ENCODE data around the gene PNKP. TPM values are rescaled to one million over a fixed set of nuclear protein-coding genes. Genes with fewer than 3 reads are reported as not detected.

Gene PNKP
- total and polyA plus RNA-seq, 9 of the 15 experiments (the other 6 are each of a cell fraction or from before 2014, with no cell fraction given), result 2.8 to 85.4 (median 25.3) TPM

- TF ChIP-seq, protein P1, sequence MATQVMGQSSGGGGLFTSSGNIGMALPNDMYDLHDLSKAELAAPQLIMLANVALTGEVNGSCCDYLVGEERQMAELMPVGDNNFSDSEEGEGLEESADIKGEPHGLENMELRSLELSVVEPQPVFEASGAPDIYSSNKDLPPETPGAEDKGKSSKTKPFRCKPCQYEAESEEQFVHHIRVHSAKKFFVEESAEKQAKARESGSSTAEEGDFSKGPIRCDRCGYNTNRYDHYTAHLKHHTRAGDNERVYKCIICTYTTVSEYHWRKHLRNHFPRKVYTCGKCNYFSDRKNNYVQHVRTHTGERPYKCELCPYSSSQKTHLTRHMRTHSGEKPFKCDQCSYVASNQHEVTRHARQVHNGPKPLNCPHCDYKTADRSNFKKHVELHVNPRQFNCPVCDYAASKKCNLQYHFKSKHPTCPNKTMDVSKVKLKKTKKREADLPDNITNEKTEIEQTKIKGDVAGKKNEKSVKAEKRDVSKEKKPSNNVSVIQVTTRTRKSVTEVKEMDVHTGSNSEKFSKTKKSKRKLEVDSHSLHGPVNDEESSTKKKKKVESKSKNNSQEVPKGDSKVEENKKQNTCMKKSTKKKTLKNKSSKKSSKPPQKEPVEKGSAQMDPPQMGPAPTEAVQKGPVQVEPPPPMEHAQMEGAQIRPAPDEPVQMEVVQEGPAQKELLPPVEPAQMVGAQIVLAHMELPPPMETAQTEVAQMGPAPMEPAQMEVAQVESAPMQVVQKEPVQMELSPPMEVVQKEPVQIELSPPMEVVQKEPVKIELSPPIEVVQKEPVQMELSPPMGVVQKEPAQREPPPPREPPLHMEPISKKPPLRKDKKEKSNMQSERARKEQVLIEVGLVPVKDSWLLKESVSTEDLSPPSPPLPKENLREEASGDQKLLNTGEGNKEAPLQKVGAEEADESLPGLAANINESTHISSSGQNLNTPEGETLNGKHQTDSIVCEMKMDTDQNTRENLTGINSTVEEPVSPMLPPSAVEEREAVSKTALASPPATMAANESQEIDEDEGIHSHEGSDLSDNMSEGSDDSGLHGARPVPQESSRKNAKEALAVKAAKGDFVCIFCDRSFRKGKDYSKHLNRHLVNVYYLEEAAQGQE (IDR thresholded peaks at IDR 0.05; ENCODE audit: borderline replicate concordance), result peak; percentile 93
- TF ChIP-seq, protein P1 (CRISPR knock-in tag; IDR thresholded peaks at IDR 0.05; ENCODE audit: low read depth), result no peak
- peak; percentile 40; the same call in 1 of the 2 replicates for TF ChIP-seq ESRRA (IDR thresholded peaks at IDR 0.05; ENCODE audit: borderline replicate concordance, low read depth)
- TF ChIP-seq ZNF551 (CRISPR knock-in tag; IDR thresholded peaks at IDR 0.05), result no peak
- TF ChIP-seq, protein P2, sequence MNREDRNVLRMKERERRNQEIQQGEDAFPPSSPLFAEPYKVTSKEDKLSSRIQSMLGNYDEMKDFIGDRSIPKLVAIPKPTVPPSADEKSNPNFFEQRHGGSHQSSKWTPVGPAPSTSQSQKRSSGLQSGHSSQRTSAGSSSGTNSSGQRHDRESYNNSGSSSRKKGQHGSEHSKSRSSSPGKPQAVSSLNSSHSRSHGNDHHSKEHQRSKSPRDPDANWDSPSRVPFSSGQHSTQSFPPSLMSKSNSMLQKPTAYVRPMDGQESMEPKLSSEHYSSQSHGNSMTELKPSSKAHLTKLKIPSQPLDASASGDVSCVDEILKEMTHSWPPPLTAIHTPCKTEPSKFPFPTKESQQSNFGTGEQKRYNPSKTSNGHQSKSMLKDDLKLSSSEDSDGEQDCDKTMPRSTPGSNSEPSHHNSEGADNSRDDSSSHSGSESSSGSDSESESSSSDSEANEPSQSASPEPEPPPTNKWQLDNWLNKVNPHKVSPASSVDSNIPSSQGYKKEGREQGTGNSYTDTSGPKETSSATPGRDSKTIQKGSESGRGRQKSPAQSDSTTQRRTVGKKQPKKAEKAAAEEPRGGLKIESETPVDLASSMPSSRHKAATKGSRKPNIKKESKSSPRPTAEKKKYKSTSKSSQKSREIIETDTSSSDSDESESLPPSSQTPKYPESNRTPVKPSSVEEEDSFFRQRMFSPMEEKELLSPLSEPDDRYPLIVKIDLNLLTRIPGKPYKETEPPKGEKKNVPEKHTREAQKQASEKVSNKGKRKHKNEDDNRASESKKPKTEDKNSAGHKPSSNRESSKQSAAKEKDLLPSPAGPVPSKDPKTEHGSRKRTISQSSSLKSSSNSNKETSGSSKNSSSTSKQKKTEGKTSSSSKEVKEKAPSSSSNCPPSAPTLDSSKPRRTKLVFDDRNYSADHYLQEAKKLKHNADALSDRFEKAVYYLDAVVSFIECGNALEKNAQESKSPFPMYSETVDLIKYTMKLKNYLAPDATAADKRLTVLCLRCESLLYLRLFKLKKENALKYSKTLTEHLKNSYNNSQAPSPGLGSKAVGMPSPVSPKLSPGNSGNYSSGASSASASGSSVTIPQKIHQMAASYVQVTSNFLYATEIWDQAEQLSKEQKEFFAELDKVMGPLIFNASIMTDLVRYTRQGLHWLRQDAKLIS (CRISPR knock-in tag; IDR thresholded peaks at IDR 0.05), result no peak
- TF ChIP-seq ZNF282 (CRISPR knock-in tag; IDR thresholded peaks at IDR 0.05), result 0 out of 2 replicates have a peak, but pooled peaks have one; percentile 23
- TF ChIP-seq ETV6 (IDR thresholded peaks at IDR 0.05; ENCODE audit: borderline replicate concordance in 1 of 2, low read depth in 2 of 2, low read length in 1 of 2), result no peak
- no peak for TF ChIP-seq ETV6 (CRISPR knock-in tag; IDR thresholded peaks at IDR 0.05; ENCODE audit: borderline replicate concordance)
- TF ChIP-seq ZC3H8 (IDR thresholded peaks at IDR 0.05), result no peak
- TF ChIP-seq ZNF668 (CRISPR knock-in tag; IDR thresholded peaks at IDR 0.05), result no peak
- no peak; a peak in 1 of 4 replicates for TF ChIP-seq SRF (CRISPR knock-in tag; IDR thresholded peaks at IDR 0.05)
- TF ChIP-seq KDM4B (IDR thresholded peaks at IDR 0.05; ENCODE audit: borderline replicate concordance in 2 of 2, low read depth in 1 of 2), result no peak
These were observed 49.3 kb downstream of the PNKP start, which contains the start of gene MED25 (continued) for GRCh38 chr19:49817964-49818648.
